Astrocyte (in vitro differentiated cells and primary cell): Measurements from ENCODE around the gene APOL6. TPM values are rescaled to one million over a fixed set of nuclear protein-coding genes. Genes with fewer than 3 reads are reported as not detected.

ENCODE experiments used
- DNase-seq: peaks from one replicate; pipeline ENCODE4 v3.0.0-alpha.2; 2010; ENCODE audit warnings: low read depth
- FAIRE-seq: peaks from 2 replicates; lab custom pipeline; 2011; peaks lifted over from hg19 to GRCh38; lab: Jason Lieb, UNC
- H2AFZ ChIP-seq: 2 replicates; pipeline ENCODE4 v1.6.0; 2012; ENCODE audit warnings: low read depth, low read length, inconsistent platforms
- H3K27ac ChIP-seq: 2 replicates; pipeline ENCODE4 v1.5.1; 2011; ENCODE audit warnings: low read depth, low read length, inconsistent platforms
- H3K27me3 ChIP-seq: 2 replicates; pipeline ENCODE4 v1.6.0; 2011; ENCODE audit warnings: low read length, inconsistent platforms; ENCODE audit not compliant: insufficient read depth
- H3K36me3 ChIP-seq: 2 replicates; pipeline ENCODE4 v1.5.1; 2011; ENCODE audit warnings: low read length, inconsistent platforms; ENCODE audit not compliant: insufficient read depth
- H3K4me1 ChIP-seq: 2 replicates; pipeline ENCODE4 v1.5.1; 2011; ENCODE audit warnings: low read length, inconsistent platforms; ENCODE audit not compliant: insufficient read depth
- H3K4me2 ChIP-seq: 2 replicates; pipeline ENCODE4 v1.6.0; 2012; ENCODE audit warnings: low read length, inconsistent platforms
- H3K4me3 ChIP-seq: 2 replicates; pipeline ENCODE4 v1.5.1; 2011; ENCODE audit warnings: low read depth, mild to moderate bottlenecking, low read length, inconsistent platforms; ENCODE audit not compliant: insufficient read depth
- H3K79me2 ChIP-seq: 2 replicates; pipeline ENCODE4 v1.6.0; 2012; ENCODE audit warnings: mild to moderate bottlenecking, low read length, inconsistent platforms; ENCODE audit not compliant: insufficient read depth
- H3K9ac ChIP-seq: 2 replicates; pipeline ENCODE4 v1.6.0; 2012; ENCODE audit warnings: mild to moderate bottlenecking, low read length, inconsistent platforms
- H3K9me3 ChIP-seq: 2 replicates; pipeline ENCODE4 v1.5.1; 2012; ENCODE audit warnings: low read depth, mild to moderate bottlenecking, low read length, inconsistent platforms; ENCODE audit not compliant: insufficient read depth
- H4K20me1 ChIP-seq: 2 replicates; pipeline ENCODE4 v1.6.0; 2012; ENCODE audit warnings: low read length, inconsistent platforms; ENCODE audit not compliant: insufficient read depth
- H3K27ac Mint-ChIP-seq: one replicate; pipeline ENCODE4 v1.8.0; 2021; ENCODE audit warnings: mild to moderate bottlenecking, mixed read lengths; ENCODE audit not compliant: unreplicated experiment
- H3K27me3 Mint-ChIP-seq: one replicate; pipeline ENCODE4 v1.8.0; 2021; ENCODE audit warnings: low read depth, mixed read lengths; ENCODE audit not compliant: unreplicated experiment
- H3K36me3 Mint-ChIP-seq: one replicate; pipeline ENCODE4 v1.8.0; 2021; ENCODE audit warnings: low read depth, mixed read lengths; ENCODE audit not compliant: unreplicated experiment
- H3K4me1 Mint-ChIP-seq: one replicate; pipeline ENCODE4 v1.8.0; 2021; ENCODE audit warnings: low read depth, mixed read lengths; ENCODE audit not compliant: unreplicated experiment
- H3K4me3 Mint-ChIP-seq: one replicate; pipeline ENCODE4 v1.8.0; 2021; ENCODE audit warnings: mild to moderate bottlenecking, moderate library complexity, mixed read lengths; ENCODE audit not compliant: unreplicated experiment
- H3K9me3 Mint-ChIP-seq: one replicate; pipeline ENCODE4 v1.8.0; 2021; ENCODE audit warnings: mild to moderate bottlenecking, mixed read lengths; ENCODE audit not compliant: unreplicated experiment
- EZH2 ChIP-seq: IDR thresholded peaks from 2 replicates; pipeline ENCODE4 v1.6.1; 2012; ENCODE audit warnings: mild to moderate bottlenecking, low read length, inconsistent platforms; ENCODE audit not compliant: insufficient read depth
- total RNA-seq: library from RNA; stranded (reverse); gene quantifications from 2 replicates; pipeline ENCODE4 v1.2.1, GENCODE V29; 2021
- TF ChIP-seq, protein P1 (sequence below): IDR thresholded peaks from 2 replicates; pipeline ENCODE4 v1.5.1; 2011; ENCODE audit warnings: low read depth, mild to moderate bottlenecking, inconsistent platforms, low read length, moderate library complexity; ENCODE audit not compliant: insufficient read depth

Gene APOL6
- total RNA-seq, 1 donor from 2014 or later: 5.9 TPM

GRCh38 chr22:35642305-35642741 lies 5.9 kb upstream of the APOL6 start:
- Mint-ChIP-seq H3K4me1 (peaks cover 2% of the 10 kb centered on the region), H3K36me3 (no peaks in the 10 kb centered on the region), H3K9me3 (no peaks in the 10 kb centered on the region), H3K27me3 (peaks cover 7% of the 10 kb centered on the region), H3K27ac (no peak overlapping the region), H3K4me3 (no peak overlapping the region)
- H3K36me3 ChIP-seq: no peaks in the 10 kb centered on the region
- no peak overlapping the region for H3K9ac ChIP-seq
- TF ChIP-seq, protein P1, sequence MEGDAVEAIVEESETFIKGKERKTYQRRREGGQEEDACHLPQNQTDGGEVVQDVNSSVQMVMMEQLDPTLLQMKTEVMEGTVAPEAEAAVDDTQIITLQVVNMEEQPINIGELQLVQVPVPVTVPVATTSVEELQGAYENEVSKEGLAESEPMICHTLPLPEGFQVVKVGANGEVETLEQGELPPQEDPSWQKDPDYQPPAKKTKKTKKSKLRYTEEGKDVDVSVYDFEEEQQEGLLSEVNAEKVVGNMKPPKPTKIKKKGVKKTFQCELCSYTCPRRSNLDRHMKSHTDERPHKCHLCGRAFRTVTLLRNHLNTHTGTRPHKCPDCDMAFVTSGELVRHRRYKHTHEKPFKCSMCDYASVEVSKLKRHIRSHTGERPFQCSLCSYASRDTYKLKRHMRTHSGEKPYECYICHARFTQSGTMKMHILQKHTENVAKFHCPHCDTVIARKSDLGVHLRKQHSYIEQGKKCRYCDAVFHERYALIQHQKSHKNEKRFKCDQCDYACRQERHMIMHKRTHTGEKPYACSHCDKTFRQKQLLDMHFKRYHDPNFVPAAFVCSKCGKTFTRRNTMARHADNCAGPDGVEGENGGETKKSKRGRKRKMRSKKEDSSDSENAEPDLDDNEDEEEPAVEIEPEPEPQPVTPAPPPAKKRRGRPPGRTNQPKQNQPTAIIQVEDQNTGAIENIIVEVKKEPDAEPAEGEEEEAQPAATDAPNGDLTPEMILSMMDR: no peak
- no peak overlapping the region for H3K27ac ChIP-seq
- no peak overlapping the region for H3K4me3 ChIP-seq
- FAIRE-seq (no peak), DNase-seq (no peak)
- H3K4me2 ChIP-seq: no peak overlapping the region
- H2AFZ ChIP-seq: no peak overlapping the region
- no peaks in the 10 kb centered on the region for H3K27me3 ChIP-seq
- H3K79me2 ChIP-seq: no peaks in the 10 kb centered on the region
- peaks cover 10% of the 10 kb centered on the region for H3K4me1 ChIP-seq
- no peaks in the 10 kb centered on the region for H4K20me1 ChIP-seq
- no peaks in the 10 kb centered on the region for H3K9me3 ChIP-seq

DNA sequence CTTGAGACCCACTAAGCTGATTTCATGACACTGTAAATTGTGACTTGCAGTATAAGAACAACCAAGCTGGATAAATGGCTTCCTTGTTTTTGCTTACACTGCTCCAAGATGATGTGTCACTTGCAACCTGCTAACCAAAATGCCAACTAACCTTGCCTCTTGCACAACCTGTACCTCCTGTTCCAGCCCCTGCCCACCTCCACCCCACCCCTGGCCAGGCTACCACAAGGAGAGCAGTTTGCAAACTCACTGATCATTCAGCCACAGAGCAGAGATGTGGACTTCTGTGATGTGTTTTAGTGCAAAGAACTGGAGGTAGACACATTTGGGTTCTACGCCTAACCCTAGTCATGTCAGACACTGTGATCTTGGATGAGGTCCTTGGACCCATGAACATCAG lies 4.3 kb upstream of the APOL6 start:
- FAIRE-seq: no peak
- Mint-ChIP-seq H3K27me3 (peaks cover 2% of the 10 kb centered on the region), H3K27ac (no peak overlapping the region), H3K9me3 (no peaks in the 10 kb centered on the region), H3K4me1 (peaks cover 7% of the 10 kb centered on the region), H3K36me3 (no peaks in the 10 kb centered on the region), H3K4me3 (no peak overlapping the region)
- no peak overlapping the region for H3K27ac ChIP-seq
- TF ChIP-seq, protein P1: no peak
- TF ChIP-seq EZH2: no peak
- H3K27me3 ChIP-seq: no peaks in the 10 kb centered on the region
- no peaks in the 10 kb centered on the region for H3K79me2 ChIP-seq
- H3K36me3 ChIP-seq: no peaks in the 10 kb centered on the region
- no peak overlapping the region for H2AFZ ChIP-seq
- no peaks in the 10 kb centered on the region for H4K20me1 ChIP-seq
- H3K9me3 ChIP-seq: no peaks in the 10 kb centered on the region
- H3K4me3 ChIP-seq: no peak overlapping the region
- H3K4me1 ChIP-seq: peaks cover 22% of the 10 kb centered on the region
- H3K4me2 ChIP-seq: no peak overlapping the region
- no peak for DNase-seq
- H3K9ac ChIP-seq: no peak overlapping the region

- Histone ChIP-seq H3K4me1 (peaks cover 22% of the 10 kb centered on the region), H3K36me3 (no peaks in the 10 kb centered on the region), H4K20me1 (no peaks in the 10 kb centered on the region), H3K4me3 (no peak overlapping the region), H3K4me2 (no peak overlapping the region), H3K27ac (no peak overlapping the region), H3K9ac (no peak overlapping the region), H3K9me3 (no peaks in the 10 kb centered on the region), H3K27me3 (no peaks in the 10 kb centered on the region), H3K79me2 (no peaks in the 10 kb centered on the region), H2AFZ (no peak overlapping the region)
- Mint-ChIP-seq H3K9me3 (no peaks in the 10 kb centered on the region), H3K27ac (no peak overlapping the region), H3K4me1 (peaks cover 7% of the 10 kb centered on the region), H3K4me3 (no peak overlapping the region), H3K36me3 (no peaks in the 10 kb centered on the region), H3K27me3 (peaks cover 2% of the 10 kb centered on the region)
- TF ChIP-seq EZH2: no peak
- TF ChIP-seq, protein P1: no peak
- no peak for DNase-seq
- no peak for FAIRE-seq
Observed at GRCh38 chr22:35645646-35646045, 2.6 kb upstream of the APOL6 start.
